GM12865 (cell line): Measurements from ENCODE around the gene TSPAN11.
"Not testable (repeated sequence)": the region's sequence is repeated elsewhere in the genome, so short reads cannot be mapped to it uniquely, and the experiment has no call there.

Experiments used
- DNase-seq: peaks from one replicate; pipeline ENCODE4 v3.0.0; 2010; ENCODE audit warnings: low read depth
- H3K4me3 ChIP-seq: 2 replicates; pipeline ENCODE4 v1.5.1; 2011; ENCODE audit warnings: mild to moderate bottlenecking, low read depth, low read length, control low read depth
- TF ChIP-seq, protein P1 (sequence below): IDR thresholded peaks from 2 replicates; pipeline ENCODE4 v1.5.1; 2011; ENCODE audit warnings: low read length, control low read depth, low read depth, inconsistent platforms; ENCODE audit not compliant: insufficient read depth; ENCODE audit errors: missing control alignments

TSPAN11 gene

DNA sequence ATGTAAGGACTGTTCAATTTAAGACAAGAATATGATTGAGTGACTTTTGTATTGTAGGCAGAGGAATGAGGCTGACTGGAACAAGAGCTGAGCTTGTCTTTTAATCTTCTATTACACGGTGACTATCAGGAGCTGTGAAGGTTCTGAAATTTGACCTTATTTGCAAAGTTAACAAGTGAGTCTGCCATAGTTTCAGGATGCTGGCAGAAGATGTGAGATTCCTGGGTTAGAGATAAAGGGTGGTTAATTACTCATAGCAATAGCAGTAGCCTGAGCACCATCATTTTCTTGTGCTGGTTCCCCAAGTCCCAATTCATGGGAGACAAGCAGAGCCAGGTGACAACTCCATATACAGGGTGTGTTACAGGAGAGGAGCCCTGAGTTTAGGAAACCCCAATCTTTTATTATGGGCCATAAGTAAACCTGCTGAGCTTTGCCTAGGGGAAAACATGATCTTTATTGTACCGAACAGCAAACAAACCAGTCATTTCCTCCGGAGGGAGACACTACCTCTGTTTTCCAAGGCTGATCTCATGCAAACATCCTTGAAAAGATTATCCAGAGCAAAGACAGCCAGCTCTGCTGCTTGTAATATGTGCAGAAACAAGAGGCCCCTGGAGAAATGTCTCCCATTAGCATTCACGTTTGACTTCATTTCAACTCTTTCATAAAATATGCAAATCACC, 95.4 kb downstream of the TSPAN11 start:
- no peak for DNase-seq
- H3K4me3 ChIP-seq = no peak overlapping the region
- TF ChIP-seq, protein P1, sequence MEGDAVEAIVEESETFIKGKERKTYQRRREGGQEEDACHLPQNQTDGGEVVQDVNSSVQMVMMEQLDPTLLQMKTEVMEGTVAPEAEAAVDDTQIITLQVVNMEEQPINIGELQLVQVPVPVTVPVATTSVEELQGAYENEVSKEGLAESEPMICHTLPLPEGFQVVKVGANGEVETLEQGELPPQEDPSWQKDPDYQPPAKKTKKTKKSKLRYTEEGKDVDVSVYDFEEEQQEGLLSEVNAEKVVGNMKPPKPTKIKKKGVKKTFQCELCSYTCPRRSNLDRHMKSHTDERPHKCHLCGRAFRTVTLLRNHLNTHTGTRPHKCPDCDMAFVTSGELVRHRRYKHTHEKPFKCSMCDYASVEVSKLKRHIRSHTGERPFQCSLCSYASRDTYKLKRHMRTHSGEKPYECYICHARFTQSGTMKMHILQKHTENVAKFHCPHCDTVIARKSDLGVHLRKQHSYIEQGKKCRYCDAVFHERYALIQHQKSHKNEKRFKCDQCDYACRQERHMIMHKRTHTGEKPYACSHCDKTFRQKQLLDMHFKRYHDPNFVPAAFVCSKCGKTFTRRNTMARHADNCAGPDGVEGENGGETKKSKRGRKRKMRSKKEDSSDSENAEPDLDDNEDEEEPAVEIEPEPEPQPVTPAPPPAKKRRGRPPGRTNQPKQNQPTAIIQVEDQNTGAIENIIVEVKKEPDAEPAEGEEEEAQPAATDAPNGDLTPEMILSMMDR = no peak

DNA sequence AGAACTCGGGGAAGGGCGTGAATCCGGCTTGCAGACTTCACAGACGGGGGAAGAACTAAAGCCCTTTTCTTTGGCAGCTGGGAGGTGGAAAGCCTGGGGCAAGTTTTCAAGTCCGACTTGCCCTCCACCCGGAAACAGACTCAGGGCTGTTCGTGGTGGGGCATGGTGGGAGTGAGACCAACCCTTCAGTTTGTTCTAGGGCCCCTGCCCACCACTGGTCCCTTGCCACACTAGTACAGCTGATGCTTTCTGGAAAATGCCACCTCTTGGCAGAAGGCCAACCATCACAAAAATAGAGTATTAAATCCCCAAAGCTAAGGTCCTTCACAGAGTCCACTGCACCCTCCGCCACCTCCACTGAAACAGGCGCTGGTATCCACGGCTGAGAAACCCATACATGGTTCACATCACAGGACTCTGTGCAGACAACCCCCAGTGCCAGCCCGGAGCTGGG, 96.8 kb downstream of the TSPAN11 start:
- DNase-seq = no peak
- no peak overlapping the region for H3K4me3 ChIP-seq
- TF ChIP-seq, protein P1 = no peak

DNA sequence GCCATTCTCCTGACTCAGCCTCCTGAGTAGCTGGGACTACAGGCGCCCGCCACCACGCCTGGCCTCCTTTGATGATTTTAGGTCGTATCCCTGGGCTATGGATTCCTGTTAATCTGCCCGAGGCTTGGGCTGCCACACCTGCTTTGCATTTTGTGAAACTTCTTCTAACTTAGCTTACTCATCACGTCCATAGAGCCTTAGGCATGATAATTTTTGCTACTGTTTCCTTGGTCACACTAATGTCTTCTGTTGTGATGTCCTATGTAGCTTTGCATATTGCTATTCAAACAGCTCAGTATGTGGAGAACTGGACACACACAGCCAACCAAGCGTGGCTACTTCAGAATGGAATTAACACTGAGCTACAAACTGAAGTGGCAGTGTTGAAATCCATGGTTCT, 99.7 kb downstream of the TSPAN11 start:
- TF ChIP-seq, protein P1 = no peak
- DNase-seq = no peak
- H3K4me3 ChIP-seq = no peak overlapping the region

DNA sequence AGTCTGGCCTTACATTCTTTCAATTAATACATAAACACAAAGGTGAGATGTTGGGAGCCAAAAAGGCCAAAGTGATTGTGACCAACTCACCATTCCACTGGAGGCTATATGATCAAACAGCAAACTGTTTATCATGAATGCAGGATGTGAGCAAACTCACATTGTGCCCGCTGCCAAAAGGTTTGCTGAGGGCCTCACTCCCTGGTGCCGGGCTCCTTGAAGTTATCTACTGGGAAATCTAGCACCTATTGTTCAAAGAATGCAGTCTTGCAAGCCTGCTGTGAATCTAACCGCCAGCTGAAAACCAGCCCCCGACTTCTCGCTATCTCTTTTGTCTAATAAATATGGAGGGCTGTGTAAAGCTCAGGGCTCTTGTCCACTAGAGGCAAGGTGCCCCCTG, 100.5 kb downstream of the TSPAN11 start:
- not testable (repeated sequence) for DNase-seq, H3K4me3 ChIP-seq

DNA sequence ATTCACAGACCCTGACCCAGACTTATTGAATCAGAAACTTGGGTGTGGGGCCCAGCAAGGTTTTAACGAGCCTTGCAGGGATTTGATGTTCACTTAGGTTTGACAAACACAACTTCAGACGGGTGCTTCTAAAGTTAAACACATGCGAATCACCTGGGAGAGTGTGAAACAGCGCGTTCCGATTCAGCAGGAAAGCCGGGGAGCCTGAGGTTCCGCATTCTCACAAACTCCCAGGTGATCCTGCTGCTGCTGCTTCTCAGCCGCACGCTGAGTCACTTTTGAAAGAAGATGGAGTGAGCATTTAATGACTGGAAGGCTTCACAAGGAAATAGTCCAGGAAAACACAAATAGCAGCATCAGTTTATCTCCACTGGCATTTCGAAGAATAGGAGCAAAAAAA, 102.9 kb downstream of the TSPAN11 start:
- no peak for DNase-seq

DNA sequence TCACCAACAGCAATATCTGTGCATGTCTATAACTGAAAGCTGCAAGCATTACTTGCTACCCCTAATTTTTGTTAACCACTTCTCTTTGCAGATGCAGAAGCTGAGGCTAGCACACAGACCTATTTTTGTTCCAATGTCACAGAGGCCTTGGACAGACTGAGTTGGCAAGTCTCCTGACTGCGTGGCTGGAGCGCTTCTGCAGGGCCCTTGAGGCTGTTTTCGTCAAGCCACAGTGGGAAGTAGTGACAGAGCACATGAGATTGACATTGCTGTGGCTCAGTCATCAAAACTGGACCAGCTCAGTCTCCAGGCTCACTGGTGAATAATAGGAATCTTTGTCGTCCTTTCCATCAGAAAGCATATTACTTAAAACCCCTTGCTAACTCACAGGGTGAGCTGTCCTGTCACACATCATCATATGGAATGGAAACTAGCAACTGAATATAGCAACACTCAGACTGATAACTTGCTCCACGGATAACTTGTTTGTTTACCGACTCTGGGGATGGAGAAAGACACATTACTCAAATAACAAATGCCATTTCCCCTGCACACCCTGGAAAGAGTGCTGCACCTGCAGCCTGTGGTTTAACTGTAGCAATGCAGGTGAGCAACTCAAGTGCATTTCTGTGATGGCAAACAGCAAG, 103.5 kb downstream of the TSPAN11 start:
- H3K4me3 ChIP-seq = no peak overlapping the region
- DNase-seq = no peak
- TF ChIP-seq, protein P1 = no peak

More for the DNA sequence above, 102.9 kb downstream of the TSPAN11 start:
- TF ChIP-seq, protein P1 = no peak
- H3K4me3 ChIP-seq = no peak overlapping the region

DNA sequence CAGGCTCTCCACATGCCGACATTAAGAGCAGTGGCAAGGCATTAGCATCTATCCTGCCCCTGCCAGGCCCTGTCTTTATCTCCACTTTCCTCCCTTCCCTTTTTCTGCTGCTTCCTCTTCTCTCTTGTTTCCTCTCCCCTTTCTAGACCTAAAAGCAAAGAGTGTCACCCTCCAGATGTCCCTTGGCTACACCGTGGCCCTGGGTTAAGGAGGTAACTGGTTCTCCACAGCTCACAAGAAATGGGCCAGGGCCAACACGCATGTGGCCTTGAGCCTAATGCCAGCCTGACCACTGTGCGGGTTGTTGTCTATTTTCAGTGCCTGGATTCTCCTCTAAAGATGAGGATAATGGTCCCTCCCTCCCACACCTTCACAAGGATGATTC, 105.4 kb downstream of the TSPAN11 start:
- no peak for DNase-seq
- TF ChIP-seq, protein P1 = no peak
- H3K4me3 ChIP-seq = no peak overlapping the region
